Measurements from ENCODE around the gene TMPRSS11F.
"Not testable (repeated sequence)": the region's sequence is repeated elsewhere in the genome, so short reads cannot be mapped to it uniquely, and the experiment has no call there.

Gene TMPRSS11F

GRCh38 chr4:68129793-68130192 lies at the start of gene TMPRSS11F:
Gene TMPRSS11F, minus strand, starts transcription at chr4:68129869. Its CDS starts 49 bp downstream, at chr4:68129820.
- no peak for DNase-seq

- no peak for DNase-seq
Measured at GRCh38 chr4:68176904-68177303, 47.2 kb upstream of the TMPRSS11F start.

GRCh38 chr4:68176500-68176899 lies 46.8 kb upstream of the TMPRSS11F start:
- no peak for DNase-seq

GRCh38 chr4:68175562-68176155 lies 46.0 kb upstream of the TMPRSS11F start:
- peak in 1 of 2 donors; percentile 24 for DNase-seq

GRCh38 chr4:68174389-68174788 lies 44.7 kb upstream of the TMPRSS11F start:
- DNase-seq: not testable (repeated sequence)

- DNase-seq: not testable (repeated sequence)
Measured at GRCh38 chr4:68172147-68172546, 42.5 kb upstream of the TMPRSS11F start.

GRCh38 chr4:68167706-68168105 lies 38.0 kb upstream of the TMPRSS11F start:
- no peak for DNase-seq

GRCh38 chr4:68167166-68167565 lies 37.5 kb upstream of the TMPRSS11F start:
- no peak for DNase-seq

GRCh38 chr4:68163754-68164153 lies 34.1 kb upstream of the TMPRSS11F start:
- DNase-seq: no peak

- no peak for DNase-seq
Measured at GRCh38 chr4:68162196-68162595, 32.5 kb upstream of the TMPRSS11F start.

GRCh38 chr4:68152411-68152810 lies 22.7 kb upstream of the TMPRSS11F start:
- no peak for DNase-seq

- no peak for DNase-seq
Measured at GRCh38 chr4:68148800-68149685, 19.4 kb upstream of the TMPRSS11F start.

- no peak for DNase-seq
Measured at GRCh38 chr4:68147079-68147478, 17.4 kb upstream of the TMPRSS11F start.

GRCh38 chr4:68145261-68145660 lies 15.6 kb upstream of the TMPRSS11F start:
- no peak for DNase-seq

GRCh38 chr4:68141852-68142251 lies 12.2 kb upstream of the TMPRSS11F start:
- no peak for DNase-seq

GRCh38 chr4:68132342-68132741 lies 2.7 kb upstream of the TMPRSS11F start:
- DNase-seq: no peak

GRCh38 chr4:68124262-68124661 lies 5.4 kb downstream of the TMPRSS11F start:
- no peak for DNase-seq

GRCh38 chr4:68123525-68123924 lies 6.1 kb downstream of the TMPRSS11F start:
- DNase-seq: no peak

GRCh38 chr4:68119921-68120320 lies 9.7 kb downstream of the TMPRSS11F start:
- no peak for DNase-seq

GRCh38 chr4:68110441-68110840 lies 19.2 kb downstream of the TMPRSS11F start:
- DNase-seq: no peak

- no peak for DNase-seq
Measured at GRCh38 chr4:68109868-68110267, 19.8 kb downstream of the TMPRSS11F start.

GRCh38 chr4:68082758-68083157 lies 46.9 kb downstream of the TMPRSS11F start:
- DNase-seq: no peak

- DNase-seq: no peak
Measured at GRCh38 chr4:68079928-68080327, 49.7 kb downstream of the TMPRSS11F start.

- DNase-seq: no peak
Measured at GRCh38 chr4:68077737-68078136, 51.9 kb downstream of the TMPRSS11F start.

Measured in CD4-positive, alpha-beta T cell treated with Interleukin-4 for 1 hour (primary cell).